Esophagus (tissue), 2 donors: ENCODE data around the gene SMPD1. TPM values are rescaled to one million over a fixed set of nuclear protein-coding genes. Genes with fewer than 3 reads are reported as not detected.
A peak's percentile ranks its signal among the peaks of the same experiment; 100 is the strongest.

ENCODE experiments used
- H3K27ac ChIP-seq, 2 donors: one replicate each; pipeline ENCODE4 v1.5.1; 2013; ENCODE audit warnings: low read depth in 2 of 2, mild to moderate bottlenecking in 2 of 2, inconsistent platforms in 1 of 2, low read length in 1 of 2, moderate library complexity in 1 of 2
- H3K27me3 ChIP-seq, 2 donors: one replicate each; pipeline ENCODE4 v1.6.1; 2013; ENCODE audit warnings: low read length in 2 of 2, control low read depth in 1 of 2, mild to moderate bottlenecking in 1 of 2; ENCODE audit not compliant: insufficient read depth in 2 of 2, control insufficient read depth in 1 of 2
- H3K36me3 ChIP-seq, 2 donors: one replicate each; pipeline ENCODE4 v1.6.1; 2013; ENCODE audit warnings: low read length in 1 of 2; ENCODE audit not compliant: control insufficient read depth in 2 of 2, insufficient read depth in 2 of 2
- H3K4me1 ChIP-seq, 2 donors: one replicate each; pipeline ENCODE4 v1.6.1; 2013; ENCODE audit warnings: low read length in 1 of 2; ENCODE audit not compliant: control insufficient read depth in 2 of 2, insufficient read depth in 2 of 2
- H3K4me3 ChIP-seq, 2 donors: one replicate each; pipeline ENCODE4 v1.5.1; 2013; ENCODE audit warnings: low read length in 2 of 2, mild to moderate bottlenecking in 2 of 2, low read depth in 1 of 2, moderate library complexity in 1 of 2
- H3K9me3 ChIP-seq, 2 donors: one replicate each; pipeline ENCODE4 v1.6.1; 2013; ENCODE audit warnings: mild to moderate bottlenecking in 2 of 2, low read depth in 1 of 2, low read length in 1 of 2, moderate library complexity in 1 of 2; ENCODE audit not compliant: control insufficient read depth in 2 of 2, insufficient read depth in 1 of 2
- WGBS, 2 donors: extraction: QIAGEN DNeasy Blood & Tissue Kit; methylation state at CpG; one replicate each; pipeline ENCODE4 v1.1.7; 2013; 5-methylcytosine and 5-hydroxymethylcytosine counted together
- polyA plus RNA-seq, 2 donors: library from polyadenylated mRNA; stranded (reverse); fragments of 200-250 nt; gene quantifications; one replicate each; pipeline ENCODE4 v1.2.3, GENCODE V29; 2013
- donor health status: healthy with polysubstance abuse.
- donor health status: Bipolar disorder and iron deficiency.

Gene SMPD1
- polyA plus RNA-seq, 2 donors, result 16.0 to 18.9 TPM

- no peaks in the 10 kb centered on the region for H3K9me3 ChIP-seq
- peaks cover 0 to 9% of the 10 kb centered on the region in 2 donors for H3K36me3 ChIP-seq
- no peaks in the 10 kb centered on the region for H3K27me3 ChIP-seq
- H3K4me3 ChIP-seq, result no peak overlapping the region
- whole genome bisulfite sequencing, 2 donors, result 94 to 96% methylated on average over 15 of the region's 15 CpGs
- no peak overlapping the region for H3K27ac ChIP-seq
- peaks cover 3 to 6% of the 10 kb centered on the region in 2 donors for H3K4me1 ChIP-seq
Measured at GRCh38 chr11:6400431-6401345, 10.4 kb downstream of the SMPD1 start.

- Histone ChIP-seq H3K36me3 (peaks cover 0 to 9% of the 10 kb centered on the region in 2 donors), H3K9me3 (no peaks in the 10 kb centered on the region), H3K4me3 (no peak overlapping the region), H3K4me1 (peaks cover 3 to 6% of the 10 kb centered on the region in 2 donors), H3K27ac (no peak overlapping the region), H3K27me3 (no peaks in the 10 kb centered on the region)
- 87 to 93% methylated on average over 7 of the region's 7 CpGs for WGBS, 2 donors
Measured at GRCh38 chr11:6401464-6401863, 11.2 kb downstream of the SMPD1 start.

GRCh38 chr11:6402061-6402470 lies 11.8 kb downstream of the SMPD1 start:
- Histone ChIP-seq H3K27ac (peak overlapping the region in 1 of 2 donors; percentile 28), H3K36me3 (peaks cover 0 to 9% of the 10 kb centered on the region in 2 donors), H3K9me3 (no peaks in the 10 kb centered on the region), H3K27me3 (no peaks in the 10 kb centered on the region), H3K4me1 (peaks cover 3 to 6% of the 10 kb centered on the region in 2 donors), H3K4me3 (no peak overlapping the region)
- 78 to 85% methylated on average over 12 of the region's 12 CpGs for WGBS, 2 donors

GRCh38 chr11:6402561-6402981 lies 12.3 kb downstream of the SMPD1 start:
- Histone ChIP-seq H3K27me3 (no peaks in the 10 kb centered on the region), H3K4me1 (peaks cover 3 to 6% of the 10 kb centered on the region in 2 donors), H3K4me3 (no peak overlapping the region), H3K9me3 (no peaks in the 10 kb centered on the region), H3K27ac (peak overlapping the region in 1 of 2 donors; percentile 28), H3K36me3 (peaks cover 0 to 9% of the 10 kb centered on the region in 2 donors)
- 74 to 80% methylated on average over 7 of the region's 7 CpGs for WGBS, 2 donors

GRCh38 chr11:6403539-6403938 lies 13.3 kb downstream of the SMPD1 start:
- WGBS, 2 donors, result 88 to 92% methylated on average over 8 of the region's 8 CpGs
- Histone ChIP-seq H3K36me3 (peaks cover 0 to 9% of the 10 kb centered on the region in 2 donors), H3K27ac (no peak overlapping the region)

GRCh38 chr11:6404342-6405051 lies 14.2 kb downstream of the SMPD1 start:
- H3K4me1 ChIP-seq, result peaks cover 3 to 6% of the 10 kb centered on the region in 2 donors
- WGBS, 2 donors, result 72 to 75% methylated on average over 16 of the region's 16 CpGs
- no peaks in the 10 kb centered on the region for H3K9me3 ChIP-seq
- peaks cover 0 to 9% of the 10 kb centered on the region in 2 donors for H3K36me3 ChIP-seq
- no peaks in the 10 kb centered on the region for H3K27me3 ChIP-seq
- no peak overlapping the region for H3K27ac ChIP-seq
- H3K4me3 ChIP-seq, result no peak overlapping the region

More at GRCh38 chr11:6403539-6403938, 13.3 kb downstream of the SMPD1 start:
- Histone ChIP-seq H3K4me1 (peaks cover 3 to 6% of the 10 kb centered on the region in 2 donors), H3K9me3 (no peaks in the 10 kb centered on the region), H3K4me3 (no peak overlapping the region), H3K27me3 (no peaks in the 10 kb centered on the region)

- no peak overlapping the region for H3K27ac ChIP-seq
- no peak overlapping the region for H3K4me3 ChIP-seq
- H3K36me3 ChIP-seq, result peaks cover 0 to 9% of the 10 kb centered on the region in 2 donors
- peaks cover 3 to 6% of the 10 kb centered on the region in 2 donors for H3K4me1 ChIP-seq
- no peaks in the 10 kb centered on the region for H3K9me3 ChIP-seq
- WGBS, 2 donors, result 81 to 82% methylated on average over 13 of the region's 13 CpGs
- H3K27me3 ChIP-seq, result no peaks in the 10 kb centered on the region
Measured at GRCh38 chr11:6405052-6405667, 14.9 kb downstream of the SMPD1 start.

GRCh38 chr11:6405846-6406245 lies 15.6 kb downstream of the SMPD1 start:
- Histone ChIP-seq H3K4me1 (peaks cover 3 to 6% of the 10 kb centered on the region in 2 donors), H3K4me3 (no peak overlapping the region), H3K9me3 (no peaks in the 10 kb centered on the region), H3K27me3 (no peaks in the 10 kb centered on the region), H3K27ac (no peak overlapping the region), H3K36me3 (peaks cover 0 to 9% of the 10 kb centered on the region in 2 donors)
- WGBS, 2 donors, result 93 to 97% methylated on average over 6 of the region's 6 CpGs

- H3K4me3 ChIP-seq, result no peak overlapping the region
- H3K4me1 ChIP-seq, result peaks cover 3 to 6% of the 10 kb centered on the region in 2 donors
- no peaks in the 10 kb centered on the region for H3K27me3 ChIP-seq
- no peaks in the 10 kb centered on the region for H3K9me3 ChIP-seq
- WGBS, 2 donors, result 36 to 40% methylated on average over 2 of the region's 2 CpGs
- H3K36me3 ChIP-seq, result peaks cover 0 to 5% of the 10 kb centered on the region in 2 donors
- no peak overlapping the region for H3K27ac ChIP-seq
Measured at GRCh38 chr11:6406370-6406769, 16.1 kb downstream of the SMPD1 start.
